GM21360 (cell line): ENCODE results near the gene HEATR9.

Experiments used
- ATAC-seq: cut with Tn5 transposase; IDR thresholded peaks from one replicate; pipeline ENCODE4 v1.9.1; 2021; ENCODE audit warnings: mild to moderate bottlenecking, moderate library complexity; ENCODE audit not compliant: unreplicated experiment

Gene HEATR9

GRCh38 chr17:35895636-35896587, 27.2 kb upstream of the HEATR9 start:
- ATAC-seq: no peak

DNA sequence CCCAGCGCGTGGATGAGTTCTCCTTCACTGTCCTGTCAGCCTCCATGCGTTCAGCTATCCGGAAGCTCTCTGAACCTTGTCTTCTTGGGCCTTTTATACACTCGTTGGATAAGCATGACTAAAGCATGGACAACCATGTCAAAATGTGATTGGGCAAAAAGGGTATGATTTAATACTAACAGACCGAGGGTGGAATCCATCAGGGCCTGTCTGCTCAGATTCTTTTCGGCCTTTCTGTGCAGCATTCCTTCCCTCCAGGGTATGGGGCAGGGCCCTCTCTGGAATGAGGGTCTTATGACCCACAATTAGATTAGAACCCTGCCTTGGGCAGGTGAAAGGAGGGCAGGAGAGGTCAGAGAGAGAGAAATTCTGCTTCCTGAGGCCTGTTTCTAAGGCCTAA, 25.5 kb upstream of the HEATR9 start:
- no peak for ATAC-seq

DNA sequence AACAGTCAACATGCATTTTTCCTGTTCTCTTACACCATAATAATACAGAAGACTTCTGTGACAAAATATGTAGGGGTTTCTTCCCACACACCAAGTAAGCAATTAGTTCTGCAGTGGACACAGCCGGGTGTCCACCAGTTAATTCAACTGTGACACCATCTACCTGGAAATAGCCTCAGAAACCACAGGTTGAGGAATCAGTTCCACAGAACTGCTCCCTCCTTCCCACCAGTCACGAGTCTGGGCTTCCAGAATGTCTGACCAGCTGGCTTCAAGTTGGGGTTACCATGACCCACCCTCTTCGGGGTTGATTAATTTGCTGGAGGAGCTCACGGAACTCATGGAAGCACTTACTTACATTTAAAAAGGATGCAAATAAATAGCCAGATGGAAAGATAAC, 25.1 kb upstream of the HEATR9 start:
- no peak for ATAC-seq

DNA sequence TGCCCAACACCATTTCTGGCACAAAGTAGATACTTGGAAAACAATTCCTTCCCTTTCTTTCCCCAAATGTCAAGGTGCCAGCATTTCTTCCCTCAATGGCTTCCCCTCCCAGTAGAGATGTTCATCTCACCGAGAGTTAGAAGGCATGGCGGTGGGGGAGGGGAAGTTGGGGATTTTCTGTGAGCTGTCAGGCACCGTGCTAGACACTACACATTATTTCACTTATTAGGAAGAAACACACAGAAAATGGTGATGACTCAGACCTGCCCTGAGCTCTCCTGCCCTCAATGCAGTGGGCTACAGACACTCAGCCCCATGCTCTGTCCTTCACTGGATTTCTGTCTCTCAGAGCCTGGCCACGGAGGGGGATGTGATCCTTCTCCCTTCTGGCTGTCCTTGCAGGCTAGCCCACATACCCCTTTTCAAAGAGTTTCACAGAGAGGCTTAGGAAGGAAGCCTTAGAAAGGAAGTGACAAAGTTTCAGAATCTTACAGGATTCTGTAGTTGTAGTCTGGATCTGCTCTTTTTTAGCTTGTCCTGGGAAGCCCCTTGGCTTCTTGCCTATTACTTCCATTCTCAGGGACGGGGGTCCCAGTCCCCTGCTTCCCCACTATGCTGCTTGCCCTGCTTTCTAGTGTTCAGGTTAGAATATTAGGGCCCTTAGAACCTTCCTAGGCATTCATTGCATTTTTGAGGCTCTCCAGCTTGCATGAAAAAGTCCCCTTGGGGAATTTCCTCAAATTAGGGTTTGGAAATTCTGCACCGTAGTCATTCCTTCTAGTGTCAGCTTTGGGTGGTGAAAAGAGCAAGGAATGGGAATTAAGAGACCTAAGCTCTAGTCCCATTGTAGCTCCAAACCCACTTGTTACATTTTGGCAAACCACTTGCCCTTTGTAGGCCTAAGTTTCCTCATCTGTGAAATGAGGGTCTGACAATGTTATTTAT, 23.7 kb upstream of the HEATR9 start:
- no peak for ATAC-seq

GRCh38 chr17:35891269-35891668, 22.6 kb upstream of the HEATR9 start:
- no peak for ATAC-seq

DNA sequence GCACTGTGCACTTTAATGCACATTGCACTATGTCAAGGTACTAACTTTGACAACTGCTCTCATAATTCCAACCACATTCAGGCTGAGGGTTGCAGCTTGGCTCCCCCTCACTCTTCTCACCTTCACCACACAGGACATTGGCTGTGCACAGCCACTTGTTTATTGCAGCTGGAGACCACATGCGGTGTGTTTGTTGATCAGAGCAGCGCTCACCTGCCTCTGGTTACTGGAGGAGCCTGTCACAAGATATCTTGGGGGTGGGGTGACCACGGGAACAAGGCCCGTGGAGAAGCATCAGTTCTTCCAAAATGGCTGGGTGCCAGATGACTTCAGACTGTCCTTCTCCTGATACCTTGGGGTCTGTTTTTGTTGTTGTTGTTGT, 22.1 kb upstream of the HEATR9 start:
- ATAC-seq: no peak

GRCh38 chr17:35889818-35890773, 21.4 kb upstream of the HEATR9 start:
- ATAC-seq: no peak

GRCh38 chr17:35889241-35889640, 20.6 kb upstream of the HEATR9 start:
- no peak for ATAC-seq

- ATAC-seq: peak; percentile 77
Measured at GRCh38 chr17:35879773-35880654, 11.3 kb upstream of the HEATR9 start, which contains the start of gene CCL5. Gene CCL5, minus strand, starts transcription at chr17:35880360.

GRCh38 chr17:35878361-35878760, 9.7 kb upstream of the HEATR9 start:
- ATAC-seq: no peak

GRCh38 chr17:35877345-35878029, 8.8 kb upstream of the HEATR9 start:
- ATAC-seq: no peak

- no peak for ATAC-seq
Measured at GRCh38 chr17:35876534-35876933, 7.8 kb upstream of the HEATR9 start.

- no peak for ATAC-seq
Measured at GRCh38 chr17:35875800-35876139, 7.1 kb upstream of the HEATR9 start.

DNA sequence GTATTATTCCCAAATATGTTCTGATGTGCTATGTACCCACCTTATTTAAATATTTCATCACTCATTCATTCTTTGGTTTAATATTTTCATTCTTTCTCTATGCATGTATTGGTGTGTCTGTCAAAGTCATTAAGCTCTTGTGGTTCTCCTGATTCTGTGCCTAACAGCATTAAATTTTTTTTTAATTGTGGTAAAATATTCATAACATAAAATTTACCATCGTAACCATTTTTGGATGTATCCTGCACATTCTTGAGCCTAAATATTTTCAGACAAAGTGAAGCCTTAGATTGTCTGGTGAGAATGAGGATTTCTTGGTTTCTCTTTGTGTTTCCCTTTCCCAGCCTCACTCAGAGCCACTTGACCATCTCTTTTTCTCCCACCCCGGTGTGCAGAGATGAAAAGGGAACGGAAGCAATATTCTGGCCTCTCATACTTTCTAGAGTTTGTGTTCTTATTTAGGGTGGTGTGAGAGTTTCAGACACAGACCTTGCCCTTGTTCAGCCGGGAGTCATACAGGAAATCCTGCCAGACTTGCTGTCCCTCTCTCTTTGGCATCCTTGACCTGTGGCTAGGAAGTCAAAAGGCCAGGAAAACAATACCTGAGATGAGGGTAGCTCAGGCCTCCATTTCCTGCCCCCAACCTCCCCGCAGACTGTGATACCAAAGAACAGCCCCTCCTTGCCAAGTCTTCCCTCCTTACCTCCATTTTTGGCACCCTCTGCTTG, 6.5 kb upstream of the HEATR9 start:
- no peak for ATAC-seq

- no peak for ATAC-seq
Measured at GRCh38 chr17:35872196-35872980, 3.7 kb upstream of the HEATR9 start.

DNA sequence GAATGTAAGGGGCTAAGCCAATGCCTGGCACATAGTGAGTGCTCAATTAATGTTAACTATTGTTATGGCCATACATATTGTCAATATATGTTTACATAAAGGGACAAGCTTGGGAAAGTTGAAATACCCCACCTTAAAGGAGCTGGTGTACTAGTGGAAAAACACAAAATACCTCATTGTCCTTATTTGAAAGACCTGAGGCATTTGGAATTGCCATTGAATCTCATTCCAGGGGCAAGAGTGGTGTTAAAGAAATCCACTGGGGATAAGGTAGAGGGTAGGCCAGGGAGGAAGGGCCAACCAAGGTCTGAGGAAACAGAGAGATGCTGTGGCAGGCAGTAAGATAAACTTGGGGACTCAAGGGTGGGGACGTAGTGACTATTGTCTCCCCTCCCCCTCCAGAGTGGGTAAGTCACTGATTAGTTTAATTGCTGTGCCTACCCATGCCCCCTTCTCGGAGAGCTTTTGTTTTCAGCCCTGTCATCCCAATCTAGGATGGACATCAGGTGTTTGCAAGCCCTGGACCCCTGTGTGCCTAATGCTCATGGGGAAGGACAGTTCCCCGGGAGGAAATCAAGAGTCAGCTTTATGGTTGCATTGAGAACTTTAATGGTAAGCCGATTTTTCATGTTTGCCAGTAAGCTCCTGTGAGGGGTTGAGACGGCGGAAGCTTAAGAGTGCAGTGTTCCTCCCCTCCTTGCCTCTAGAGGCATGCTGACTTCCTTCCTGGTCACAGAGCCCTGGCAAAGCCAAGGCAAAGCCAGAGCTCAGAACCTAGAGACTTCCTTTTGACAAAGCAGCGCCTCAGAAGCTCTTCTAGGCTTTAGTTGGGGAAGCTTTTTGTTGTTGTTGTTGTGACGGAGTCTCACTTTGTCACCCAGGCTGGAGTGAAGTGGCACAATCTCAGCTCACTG, 2.5 kb upstream of the HEATR9 start:
- no peak for ATAC-seq

DNA sequence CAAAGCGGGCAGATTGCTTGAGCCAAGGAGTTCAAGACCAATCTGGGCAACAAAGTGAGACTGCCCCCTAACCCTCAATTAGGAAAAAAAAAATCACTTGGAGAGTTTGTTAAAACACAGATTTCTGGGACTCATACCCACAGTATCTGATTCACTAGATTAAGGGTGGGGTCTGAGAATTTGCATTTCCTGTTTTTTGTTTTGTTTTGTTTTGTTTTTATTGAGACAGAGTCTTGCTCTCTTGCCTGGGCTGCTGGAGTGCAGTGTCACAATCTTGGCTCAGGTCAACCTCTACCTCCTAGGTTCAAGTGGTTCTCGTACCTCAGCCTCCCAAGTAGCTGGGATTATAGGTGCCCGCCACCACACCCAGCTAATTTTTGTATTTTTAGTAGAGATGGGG, 1.1 kb downstream of the HEATR9 start:
- ATAC-seq: no peak
